Heart left ventricle (tissue), 16 donors: ENCODE results near the gene ERP27. TPM values are rescaled to one million over a fixed set of nuclear protein-coding genes. Genes with fewer than 3 reads are reported as not detected.

ENCODE experiments used
- ATAC-seq, 4 donors: fragments of 200-7000 bp; cut with Tn5 transposase; one replicate each; pipeline ENCODE4 v1.9.1; 2020 to 2022; ENCODE audit warnings: moderate library complexity in 4 of 4, mild to moderate bottlenecking in 3 of 4, moderate number of reproducible peaks in 1 of 4
- DNase-seq, 5 donors: peaks; one replicate each; pipeline ENCODE4 v3.0.0-alpha.2; 2020
- H3K27ac ChIP-seq, 12 donors: fragments of 200-600 bp; sonication (generic) in 4 of 12; one replicate each; pipeline versions ENCODE4 v1.5.0 to v1.8.0; 2016 to 2022; ENCODE audit warnings: mild to moderate bottlenecking in 2 of 12
- H3K27me3 ChIP-seq, 9 donors: fragments of 200-600 bp; sonication (generic) in 2 of 9; one replicate each; pipeline versions ENCODE4 v1.5.1 to v1.8.0; 2016 to 2022; ENCODE audit warnings: mild to moderate bottlenecking in 3 of 9
- H3K36me3 ChIP-seq, 9 donors: fragments of 200-600 bp; sonication (generic) in 2 of 9; one replicate each; pipeline versions ENCODE4 v1.5.0 to v1.8.0; 2018 to 2022; ENCODE audit warnings: mild to moderate bottlenecking in 2 of 9
- H3K4me1 ChIP-seq, 12 donors: fragments of 200-600 bp; sonication (generic) in 4 of 12; one replicate each; pipeline versions ENCODE4 v1.5.0 to v1.8.0; 2016 to 2022; ENCODE audit warnings: mild to moderate bottlenecking in 3 of 12
- H3K4me3 ChIP-seq, 12 donors: fragments of 200-600 bp; sonication (generic) in 4 of 12; one replicate each; pipeline versions ENCODE4 v1.5.0 to v1.8.0; 2017 to 2022; ENCODE audit warnings: mild to moderate bottlenecking in 9 of 12, moderate library complexity in 4 of 12
- H3K9me3 ChIP-seq, 12 donors: fragments of 200-600 bp; sonication (generic) in 4 of 12; one replicate each; pipeline versions ENCODE4 v1.5.0 to v1.8.0; 2016 to 2022; ENCODE audit warnings: mild to moderate bottlenecking in 1 of 12
- CTCF ChIP-seq, 12 donors: fragments of 200-600 bp; sonication (generic) in 4 of 12; IDR thresholded peaks; one replicate each; pipeline versions ENCODE4 v1.5.0 to v1.8.0; 2018 to 2022; ENCODE audit warnings: antibody characterized with exemption in 12 of 12, mild to moderate bottlenecking in 5 of 12
- POLR2A ChIP-seq, 2 donors: fragments of 450-650 bp; IDR thresholded peaks; one replicate each; pipeline ENCODE4 v1.6.1; 2017; ENCODE audit warnings: antibody characterized with exemption in 2 of 2, mild to moderate bottlenecking in 2 of 2, moderate library complexity in 2 of 2
- WGBS, 4 donors: extraction: QIAGEN DNeasy Blood & Tissue Kit in 2 of 4; methylation state at CpG; one replicate each; pipeline versions ENCODE4 v1.1.5 to v1.1.7; 2013 to 2018; 5-methylcytosine and 5-hydroxymethylcytosine counted together
- intact Hi-C, 10 donors: fragments of 100-400 bp; cut with DNase I; formaldehyde crosslinking; loops; one replicate each; pipeline versions ENCODE4 v1.11.1 to v1.14.2; 2022
- polyA plus RNA-seq, 2 donors: library from polyadenylated mRNA; stranded (reverse); fragments of 200-250 nt; gene quantifications; one replicate each; pipeline ENCODE4 v1.2.3, GENCODE V29; 2013
- total RNA-seq, 9 donors: library from RNA; depleted of rRNA in 2 of 9; stranded (reverse); fragments of >200 nt in 2 of 9; fragmentation: NEBNext Ultra II Directional in 3 of 9; extraction: Animal tissue kit (Norgen Biotek cat#: 25700) in 3 of 9; gene quantifications; one replicate each; pipeline versions ENCODE4 v1.1.0 to v1.2.4, GENCODE V29; 2016 to 2023
- donor health status: ischemic (EF 13 %, LVEDD 7.1; RV severe dilation, severe dysfunction).
- donor health status: healthy with polysubstance abuse.
- donor health status: DM: no; HTN: yes; CAD: no.
- donor health status: DM: no; HTN: no; CAD: no.
- donor health status: ischemic (EF 25% LVEDD 6.9; RV normal size, moderate dysfunction).
- donor health status: ischemic (EF 25% LVEDD 5.7; RV mildly dilated, moderate dysfunction).
- donor health status: healthy.
- donor health status: DM: yes; HTN: yes; CAD: no.
- donor health status: ischemic (EF 35%, LVEDD 5.7; RV mildly dilated, moderate dysfunction).
- donor health status: nonischemic (EF 11% LVEDD 7.7; RV severe dilation, severe dysfunction).
- donor health status: DM: yes; HTN: yes; CAD: no.
- donor health status: PGD.
- donor health status: ischemic (EF 29% LVEDD 5.4; RV normal size, mild dysfunction).
- donor health status: nonischemic (EF 23%, LVEDD 6.1; RV moderate dilation, normal function).

The ERP27 gene
- total and polyA plus RNA-seq, 11 donors = 0.12 to 0.93 (median 0.22) TPM; not detected in 2

- ATAC-seq = peak; percentile 53 to 85 (median 76)
- peaks cover 5 to 98% (median 74%) of the 10 kb centered on the region in 12 donors for H3K4me1 ChIP-seq
- peaks cover 0 to 36% (median 19%) of the 10 kb centered on the region in 9 donors for H3K36me3 ChIP-seq
- peak in 1 of 5 donors; percentile 40 for DNase-seq
- peak overlapping the region in 2 of 12 donors; percentile 6 to 18 for H3K4me3 ChIP-seq
- intact Hi-C loops = loop anchor here in 3 of 10 donors (5.0 kb wide), 3 partner anchors 50 to 110 kb away; partner anchors contain the start of gene ART4 (in 1 of the 3)
- 48 to 66% (median 58%) methylated on average over 7 of the region's 7 CpGs for WGBS, 4 donors
- no peaks in the 10 kb centered on the region for H3K27me3 ChIP-seq
- TF ChIP-seq CTCF (IDR thresholded peaks at IDR 0.05) (no peak), POLR2A (IDR thresholded peaks at IDR 0.05) (no peak)
- H3K9me3 ChIP-seq = no peaks in the 10 kb centered on the region
- H3K27ac ChIP-seq = peak overlapping the region; percentile 11 to 92 (median 74)
Observed at GRCh38 chr12:14952299-14952921, 14.1 kb upstream of the ERP27 start.

- Histone ChIP-seq H3K36me3 (peaks cover 0 to 42% (median 24%) of the 10 kb centered on the region in 9 donors), H3K27me3 (no peaks in the 10 kb centered on the region), H3K4me1 (peaks cover 5 to 98% (median 70%) of the 10 kb centered on the region in 12 donors), H3K27ac (peak overlapping the region; percentile 11 to 92 (median 74)), H3K9me3 (no peaks in the 10 kb centered on the region), H3K4me3 (peak overlapping the region in 1 of 12 donors; percentile 18)
- 19 to 44% (median 39%) methylated on average over 1 of the region's 1 CpG for WGBS, 4 donors
- intact Hi-C loops = loop anchor here in 3 of 10 donors (5.0 kb wide), 3 partner anchors 50 to 110 kb away; partner anchors contain the start of gene ART4 (in 1 of the 3)
- DNase-seq (no peak), ATAC-seq (no peak)
- TF ChIP-seq POLR2A (IDR thresholded peaks at IDR 0.05) (no peak), CTCF (IDR thresholded peaks at IDR 0.05) (no peak)
Observed at GRCh38 chr12:14951851-14952250, 13.5 kb upstream of the ERP27 start.

GRCh38 chr12:14950982-14951746, 12.8 kb upstream of the ERP27 start:
- DNase-seq (peak in 2 of 5 donors; percentile 32 to 51), ATAC-seq (peak; percentile 56 to 86 (median 66))
- intact Hi-C loops = loop anchor here in 3 of 10 donors (5.0 kb wide), 3 partner anchors 49 to 109 kb away; partner anchors contain the start of gene ART4 (in 1 of the 3)
- peak overlapping the region in 1 of 12 donors; percentile 18 for H3K4me3 ChIP-seq
- peaks cover 5 to 98% (median 64%) of the 10 kb centered on the region in 12 donors for H3K4me1 ChIP-seq
- peak overlapping the region; percentile 11 to 92 (median 74) for H3K27ac ChIP-seq
- no peaks in the 10 kb centered on the region for H3K27me3 ChIP-seq
- 47 to 64% (median 51%) methylated on average over 6 of the region's 6 CpGs for WGBS, 4 donors
- TF ChIP-seq CTCF (IDR thresholded peaks at IDR 0.05) = no peak
- TF ChIP-seq POLR2A (IDR thresholded peaks at IDR 0.05) = no peak
- no peaks in the 10 kb centered on the region for H3K9me3 ChIP-seq
- peaks cover 0 to 49% (median 31%) of the 10 kb centered on the region in 9 donors for H3K36me3 ChIP-seq
